Measurements from ENCODE around the gene CCDC167. TPM values are rescaled to one million over a fixed set of nuclear protein-coding genes. Genes with fewer than 3 reads are reported as not detected.

Gene CCDC167
- total RNA-seq, 4 donors from 2014 or later: 23.4 to 35.0 (median 30.8) TPM

- Histone ChIP-seq H3K9me3 (no peaks in the 10 kb centered on the region), H3K27me3 (no peaks in the 10 kb centered on the region), H3K4me3 (no peak overlapping the region), H3K4me1 (no peaks in the 10 kb centered on the region), H3K27ac (no peak overlapping the region), H3K36me3 (peaks cover 0 to 37% of the 10 kb centered on the region in 2 donors)
- in situ Hi-C loops (cut with MboI; ENCODE audit: low sequenced_read_pairs in 4 of 4): loop anchor here in 3 of 4 donors (25.0 kb wide), 1 partner anchor 205 kb away; the partner anchor contains the start of gene MDGA1 (in 3 of the 3)
- TF ChIP-seq, protein P1, sequence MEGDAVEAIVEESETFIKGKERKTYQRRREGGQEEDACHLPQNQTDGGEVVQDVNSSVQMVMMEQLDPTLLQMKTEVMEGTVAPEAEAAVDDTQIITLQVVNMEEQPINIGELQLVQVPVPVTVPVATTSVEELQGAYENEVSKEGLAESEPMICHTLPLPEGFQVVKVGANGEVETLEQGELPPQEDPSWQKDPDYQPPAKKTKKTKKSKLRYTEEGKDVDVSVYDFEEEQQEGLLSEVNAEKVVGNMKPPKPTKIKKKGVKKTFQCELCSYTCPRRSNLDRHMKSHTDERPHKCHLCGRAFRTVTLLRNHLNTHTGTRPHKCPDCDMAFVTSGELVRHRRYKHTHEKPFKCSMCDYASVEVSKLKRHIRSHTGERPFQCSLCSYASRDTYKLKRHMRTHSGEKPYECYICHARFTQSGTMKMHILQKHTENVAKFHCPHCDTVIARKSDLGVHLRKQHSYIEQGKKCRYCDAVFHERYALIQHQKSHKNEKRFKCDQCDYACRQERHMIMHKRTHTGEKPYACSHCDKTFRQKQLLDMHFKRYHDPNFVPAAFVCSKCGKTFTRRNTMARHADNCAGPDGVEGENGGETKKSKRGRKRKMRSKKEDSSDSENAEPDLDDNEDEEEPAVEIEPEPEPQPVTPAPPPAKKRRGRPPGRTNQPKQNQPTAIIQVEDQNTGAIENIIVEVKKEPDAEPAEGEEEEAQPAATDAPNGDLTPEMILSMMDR (IDR thresholded peaks at IDR 0.05 in 4 of 5, conservative IDR thresholded peaks at IDR 0.05 in 1 of 5): no peak
- no peak for TF ChIP-seq POLR2A (IDR thresholded peaks at IDR 0.05)
- ATAC-seq: no peak
- DNase-seq: no peak
- intact Hi-C loops (cut with DNase I; ENCODE audit: low total_unique reads): loop anchor here (10.0 kb wide), 2 partner anchors 83 to 1013 kb away; no protein-coding TSS in a partner anchor
These were observed 17.7 kb downstream of the CCDC167 start for GRCh38 chr6:37481711-37482605.

- no peaks in the 10 kb centered on the region for H3K9me3 ChIP-seq
- TF ChIP-seq POLR2A (IDR thresholded peaks at IDR 0.05): no peak
- intact Hi-C loops (cut with DNase I; ENCODE audit: low total_unique reads) (loop anchor here (10.0 kb wide), 2 partner anchors 84 to 1014 kb away; no protein-coding TSS in a partner anchor), in situ Hi-C loops (cut with MboI; ENCODE audit: low sequenced_read_pairs in 4 of 4) (loop anchor here in 3 of 4 donors (25.0 kb wide), 1 partner anchor 206 kb away; the partner anchor contains the start of gene MDGA1 (in 3 of the 3))
- H3K27ac ChIP-seq: no peak overlapping the region
- DNase-seq (no peak), ATAC-seq (no peak)
- H3K27me3 ChIP-seq: no peaks in the 10 kb centered on the region
- no peak overlapping the region for H3K4me3 ChIP-seq
- peaks cover 0 to 41% of the 10 kb centered on the region in 2 donors for H3K36me3 ChIP-seq
- H3K4me1 ChIP-seq: no peaks in the 10 kb centered on the region
These were observed 18.6 kb downstream of the CCDC167 start for GRCh38 chr6:37480951-37481534.

DNA sequence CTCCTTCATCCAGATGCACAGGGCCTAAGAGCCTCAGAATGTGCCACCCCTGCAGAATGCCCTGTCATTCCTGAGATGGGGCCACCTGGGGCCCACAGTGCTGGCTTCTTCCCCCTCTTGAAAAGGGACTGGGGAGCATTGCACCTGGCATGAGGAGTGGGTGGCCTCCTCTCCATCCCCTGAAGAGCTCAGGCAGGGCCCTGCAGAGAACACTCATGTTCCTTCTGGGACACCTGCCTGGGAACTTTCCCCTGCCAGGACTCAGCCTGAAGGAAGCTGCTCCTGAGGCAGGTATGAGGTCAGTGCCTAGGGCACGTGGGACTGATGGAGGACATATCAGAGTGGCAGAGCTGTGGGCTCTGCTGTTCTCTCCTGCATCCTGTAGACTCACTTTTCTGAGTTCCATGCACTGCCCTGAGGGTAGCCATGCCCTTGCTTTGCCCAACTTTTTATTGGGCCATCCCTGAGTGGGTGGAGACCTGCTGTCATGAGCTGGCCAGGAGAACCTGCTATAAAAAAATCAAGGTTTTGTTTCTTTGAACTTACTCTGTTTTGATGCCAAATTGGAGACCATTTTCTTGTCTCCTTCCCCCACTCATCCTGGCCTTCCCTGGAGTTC, 19.5 kb downstream of the CCDC167 start:
- H3K27me3 ChIP-seq: no peaks in the 10 kb centered on the region
- H3K27ac ChIP-seq: no peak overlapping the region
- in situ Hi-C loops (cut with MboI; ENCODE audit: low sequenced_read_pairs in 4 of 4) (loop anchor here in 3 of 4 donors (25.0 kb wide), 1 partner anchor 207 kb away; the partner anchor contains the start of gene MDGA1 (in 3 of the 3)), intact Hi-C loops (cut with DNase I; ENCODE audit: low total_unique reads) (loop anchor here (10.0 kb wide), 2 partner anchors 85 to 1015 kb away; no protein-coding TSS in a partner anchor)
- no peaks in the 10 kb centered on the region for H3K9me3 ChIP-seq
- ATAC-seq (no peak), DNase-seq (no peak)
- peaks cover 0 to 47% of the 10 kb centered on the region in 2 donors for H3K36me3 ChIP-seq
- no peaks in the 10 kb centered on the region for H3K4me1 ChIP-seq
- TF ChIP-seq, protein P1 (IDR thresholded peaks at IDR 0.05 in 4 of 5, conservative IDR thresholded peaks at IDR 0.05 in 1 of 5): no peak
- no peak for TF ChIP-seq POLR2A (IDR thresholded peaks at IDR 0.05)
- no peak overlapping the region for H3K4me3 ChIP-seq

DNA sequence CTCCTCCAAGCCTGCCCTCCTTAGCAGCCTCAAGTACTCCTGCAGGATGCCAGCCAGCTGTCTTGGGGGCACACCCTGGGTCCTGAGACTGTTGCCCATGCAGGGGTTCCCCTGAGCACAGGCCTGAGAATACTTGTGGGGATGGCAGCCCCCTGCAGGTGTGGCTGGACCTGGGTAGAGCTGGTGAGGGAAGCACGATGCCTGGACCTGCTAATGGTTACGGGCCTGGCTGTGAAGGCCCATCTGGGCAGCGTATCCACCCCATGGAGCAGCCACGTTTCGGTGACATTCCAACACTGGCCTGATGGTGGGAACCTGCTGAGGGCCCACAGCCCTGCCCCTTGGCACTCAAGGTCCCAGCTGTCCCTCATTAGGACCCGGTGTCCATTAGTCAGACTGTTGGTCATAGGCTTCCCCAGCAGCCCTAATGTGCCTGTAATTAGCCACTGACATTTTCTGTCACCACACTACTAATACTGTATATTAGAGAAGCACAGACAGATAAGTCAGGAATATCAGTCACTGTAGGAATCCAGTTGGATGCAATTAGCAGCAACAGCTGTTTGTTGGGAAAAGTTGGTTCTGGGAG, 20.3 kb downstream of the CCDC167 start:
- in situ Hi-C loops (cut with MboI; ENCODE audit: low sequenced_read_pairs in 4 of 4): loop anchor here in 3 of 4 donors (25.0 kb wide), 1 partner anchor 208 kb away; the partner anchor contains the start of gene MDGA1 (in 3 of the 3)
- TF ChIP-seq, protein P1 (IDR thresholded peaks at IDR 0.05 in 4 of 5, conservative IDR thresholded peaks at IDR 0.05 in 1 of 5): no peak
- TF ChIP-seq POLR2A (IDR thresholded peaks at IDR 0.05): no peak
- no peak for ATAC-seq
- Histone ChIP-seq H3K9me3 (no peaks in the 10 kb centered on the region), H3K4me1 (no peaks in the 10 kb centered on the region), H3K4me3 (no peak overlapping the region), H3K27me3 (no peaks in the 10 kb centered on the region), H3K36me3 (peaks cover 0 to 56% of the 10 kb centered on the region in 2 donors), H3K27ac (no peak overlapping the region)
- no peak for DNase-seq
- intact Hi-C loops (cut with DNase I; ENCODE audit: low total_unique reads): no loop called here
